LNCaP clone FGC (cell line): ENCODE data around the gene ERBB4.

Source experiments
- DNase-seq: peaks from one replicate; pipeline ENCODE4 v3.0.0-alpha.2; 2011; ENCODE audit warnings: low read depth
- H3K4me3 ChIP-seq: 2 replicates; pipeline ENCODE4 v1.5.1; 2011; ENCODE audit warnings: mild to moderate bottlenecking, low read depth, low read length, control low read depth
- TF ChIP-seq, protein P1 (sequence below): IDR thresholded peaks from 2 replicates; pipeline ENCODE4 v1.5.1; 2012; ENCODE audit warnings: mild to moderate bottlenecking; ENCODE audit not compliant: control insufficient read depth, insufficient read depth; ENCODE audit errors: extremely low read depth

The ERBB4 gene

DNA sequence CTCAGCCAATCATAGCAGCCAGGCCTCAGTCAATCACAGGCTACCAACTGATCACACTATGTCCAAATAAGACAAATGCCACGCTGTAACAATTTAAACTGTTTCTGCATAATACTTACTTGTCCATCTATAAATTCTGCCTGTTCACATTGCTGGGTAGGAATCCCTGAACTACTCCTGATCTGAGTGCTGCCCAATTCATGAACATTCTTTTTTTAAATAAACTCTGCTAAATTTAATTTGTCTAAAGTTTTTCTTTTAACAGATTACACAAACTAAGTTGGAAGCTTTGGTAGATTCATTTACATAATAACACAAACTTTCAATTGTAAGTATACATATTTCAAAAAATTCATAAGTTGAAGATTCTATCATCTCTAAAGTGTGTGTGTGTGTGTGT lies 583.0 kb downstream of the ERBB4 start:
- TF ChIP-seq, protein P1, sequence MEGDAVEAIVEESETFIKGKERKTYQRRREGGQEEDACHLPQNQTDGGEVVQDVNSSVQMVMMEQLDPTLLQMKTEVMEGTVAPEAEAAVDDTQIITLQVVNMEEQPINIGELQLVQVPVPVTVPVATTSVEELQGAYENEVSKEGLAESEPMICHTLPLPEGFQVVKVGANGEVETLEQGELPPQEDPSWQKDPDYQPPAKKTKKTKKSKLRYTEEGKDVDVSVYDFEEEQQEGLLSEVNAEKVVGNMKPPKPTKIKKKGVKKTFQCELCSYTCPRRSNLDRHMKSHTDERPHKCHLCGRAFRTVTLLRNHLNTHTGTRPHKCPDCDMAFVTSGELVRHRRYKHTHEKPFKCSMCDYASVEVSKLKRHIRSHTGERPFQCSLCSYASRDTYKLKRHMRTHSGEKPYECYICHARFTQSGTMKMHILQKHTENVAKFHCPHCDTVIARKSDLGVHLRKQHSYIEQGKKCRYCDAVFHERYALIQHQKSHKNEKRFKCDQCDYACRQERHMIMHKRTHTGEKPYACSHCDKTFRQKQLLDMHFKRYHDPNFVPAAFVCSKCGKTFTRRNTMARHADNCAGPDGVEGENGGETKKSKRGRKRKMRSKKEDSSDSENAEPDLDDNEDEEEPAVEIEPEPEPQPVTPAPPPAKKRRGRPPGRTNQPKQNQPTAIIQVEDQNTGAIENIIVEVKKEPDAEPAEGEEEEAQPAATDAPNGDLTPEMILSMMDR = no peak
- H3K4me3 ChIP-seq = no peak overlapping the region
- no peak for DNase-seq

DNA sequence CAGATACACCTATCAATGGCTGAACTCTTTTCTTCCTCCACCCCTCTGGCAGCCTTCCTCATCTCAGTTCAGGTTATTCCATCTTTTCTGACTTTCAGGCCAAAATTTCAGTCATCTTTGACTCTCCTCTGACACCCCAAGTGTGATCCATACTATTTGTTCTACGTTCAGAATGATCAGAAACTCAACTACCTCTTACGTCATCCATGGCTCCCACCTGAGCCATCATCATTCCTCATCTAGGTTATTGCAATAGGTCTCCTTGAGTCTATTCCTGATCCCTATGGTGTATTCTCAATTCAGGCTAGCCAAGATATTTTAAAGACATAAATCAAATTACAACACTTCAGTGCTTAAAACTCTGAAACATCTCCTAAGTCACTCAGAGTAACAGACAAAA lies 589.7 kb downstream of the ERBB4 start:
- TF ChIP-seq, protein P1 = no peak
- DNase-seq = no peak
- no peak overlapping the region for H3K4me3 ChIP-seq

DNA sequence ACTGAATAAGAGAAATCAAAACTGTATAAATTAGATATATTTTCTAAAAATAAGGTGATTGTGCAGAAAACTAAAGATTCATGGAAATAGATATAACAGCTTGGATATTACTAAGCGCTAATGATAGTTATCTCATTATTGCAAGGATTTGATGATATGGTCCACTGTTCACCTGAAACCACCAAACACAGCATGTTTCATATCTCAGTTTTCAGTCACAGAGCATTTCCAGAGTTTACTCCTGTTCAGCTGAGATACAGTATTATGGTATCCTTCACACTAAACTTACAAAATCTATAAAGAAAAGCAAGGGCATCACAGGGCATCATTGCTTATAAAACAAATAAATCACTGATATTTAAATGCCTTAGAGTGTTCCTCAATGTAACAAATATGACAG lies 591.6 kb downstream of the ERBB4 start:
- TF ChIP-seq, protein P1 = no peak
- no peak overlapping the region for H3K4me3 ChIP-seq
- no peak for DNase-seq

DNA sequence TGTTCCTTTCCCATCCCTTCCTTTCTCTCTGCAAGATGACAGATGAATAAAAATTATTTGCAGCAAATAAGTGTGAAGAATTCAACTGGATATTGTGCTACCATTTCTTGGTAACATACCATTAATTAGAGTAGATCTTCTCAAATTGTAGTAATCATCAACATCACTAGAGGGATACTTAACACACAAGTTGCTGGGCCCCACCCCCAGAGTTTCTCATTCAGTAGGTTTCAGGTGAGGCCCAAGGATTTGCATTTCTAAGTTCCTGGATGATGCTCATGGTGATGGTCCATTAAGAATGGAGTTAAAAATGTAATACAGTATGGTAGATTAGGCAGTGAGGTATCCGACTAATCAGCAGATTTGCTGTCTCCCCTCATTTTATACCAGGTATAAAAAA lies 594.0 kb downstream of the ERBB4 start:
- DNase-seq = no peak
- TF ChIP-seq, protein P1 = no peak
- no peak overlapping the region for H3K4me3 ChIP-seq

DNA sequence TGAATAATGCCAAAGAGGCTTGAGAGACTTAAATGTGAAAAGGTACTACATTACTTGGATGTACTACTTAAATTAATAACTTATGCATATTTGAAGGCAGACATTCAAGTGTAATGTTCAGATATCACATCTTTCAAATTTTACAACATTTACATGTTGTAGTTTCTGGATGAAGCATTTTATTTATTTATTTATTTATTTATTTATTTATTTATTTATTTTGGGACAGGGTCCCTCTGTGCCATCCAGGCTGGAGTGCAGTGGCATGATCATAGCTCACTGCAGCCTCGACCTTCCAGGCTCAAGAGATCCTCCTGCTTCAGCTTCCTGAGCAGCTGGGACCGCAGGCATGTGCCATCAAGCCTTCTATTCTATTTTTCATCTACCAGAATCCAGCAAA lies 596.4 kb downstream of the ERBB4 start:
- no peak for DNase-seq
- TF ChIP-seq, protein P1 = no peak

DNA sequence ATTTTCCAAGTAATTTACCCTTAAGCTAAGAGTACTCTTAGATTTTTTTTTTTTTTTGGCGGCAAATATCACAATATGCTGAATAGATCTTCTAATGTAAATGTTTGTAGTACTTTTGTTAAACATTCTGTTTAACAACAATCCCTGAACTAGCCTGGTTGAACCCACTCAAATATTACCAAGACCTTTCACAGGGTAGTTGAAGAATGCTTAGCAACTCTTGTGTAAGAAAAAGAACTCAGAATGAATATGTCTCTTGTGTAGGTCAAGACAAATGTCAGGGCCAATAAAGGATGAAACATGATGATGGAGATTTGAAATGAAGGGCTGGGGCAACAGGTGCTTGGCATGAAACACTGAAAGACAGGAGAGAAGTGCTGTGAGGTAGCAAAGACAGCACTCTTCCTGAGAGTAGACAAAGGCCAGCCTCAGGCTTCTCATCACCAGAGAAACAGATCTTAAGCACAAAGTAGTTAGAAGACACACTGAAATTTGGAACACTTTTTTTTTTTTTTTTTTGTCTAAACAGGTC lies 597.3 kb downstream of the ERBB4 start:
- no peak overlapping the region for H3K4me3 ChIP-seq
- no peak for DNase-seq
- TF ChIP-seq, protein P1 = no peak

More for the DNA sequence above, 596.4 kb downstream of the ERBB4 start:
- H3K4me3 ChIP-seq = no peak overlapping the region

DNA sequence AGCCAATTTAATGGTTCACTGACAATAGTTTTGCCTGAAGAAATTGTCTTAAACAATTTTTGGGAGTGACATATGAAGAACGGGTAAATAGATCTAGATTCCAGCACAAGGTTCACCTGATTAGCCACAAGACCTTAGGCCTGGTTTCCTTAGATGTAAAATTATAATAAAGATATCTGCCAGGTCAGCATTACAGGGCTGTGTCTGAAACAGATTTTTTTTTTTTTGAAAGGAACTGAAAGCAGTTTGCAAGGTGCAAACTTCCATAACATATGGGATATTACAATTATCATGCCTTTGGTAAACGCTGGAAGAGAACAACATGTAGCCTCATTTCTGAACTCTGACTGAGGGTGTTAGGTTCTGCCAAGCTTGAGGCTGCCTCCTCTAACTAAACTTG lies 599.4 kb downstream of the ERBB4 start:
- DNase-seq = no peak
- TF ChIP-seq, protein P1 = no peak
- no peak overlapping the region for H3K4me3 ChIP-seq
